Measurements from ENCODE around the gene PLEKHM1.
"Not testable (repeated sequence)": the region's sequence is repeated elsewhere in the genome, so short reads cannot be mapped to it uniquely, and the experiment has no call there.

DNA sequence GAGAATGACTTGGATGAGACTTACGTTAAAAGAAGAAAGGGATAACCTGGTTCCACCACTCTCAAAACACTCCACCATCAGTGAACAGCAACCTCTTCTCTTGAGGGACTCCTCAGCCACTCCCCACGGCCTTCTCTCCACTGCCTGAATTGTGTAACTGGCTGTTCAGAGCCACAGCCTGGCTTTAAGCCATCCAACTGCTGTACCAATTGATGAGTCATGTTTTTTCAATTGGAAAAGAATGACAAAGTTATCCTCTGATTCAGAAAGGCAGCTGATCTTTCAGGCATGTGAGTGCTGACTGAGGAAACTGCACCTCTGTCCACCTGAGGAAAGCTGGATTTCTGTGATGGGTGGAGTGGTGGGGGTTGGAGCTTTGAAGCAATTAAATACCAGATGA is 2.8 kb downstream of the PLEKHM1 start:
- not testable (repeated sequence) for TF ChIP-seq POLR2A (IDR thresholded peaks at IDR 0.05; ENCODE audit: low read length); GATA1 (IDR thresholded peaks at IDR 0.05; ENCODE audit: low read depth, low read length)
